Activated CD4-positive, alpha-beta T cell treated with anti-CD3 and anti-CD28 coated beads, Interleukin-2, amount 10 ng/mL, durations not matched to agents 7 days and 5 days (primary cell): ENCODE data around the gene ZNF224. TPM values are rescaled to one million over a fixed set of nuclear protein-coding genes. Genes with fewer than 3 reads are reported as not detected.
"Not testable (repeated sequence)": the region's sequence is repeated elsewhere in the genome, so short reads cannot be mapped to it uniquely, and the experiment has no call there.

Experiments
- CTCF ChIA-PET: fragments of 350-600 bp; sonication (Branson Sonifier 250); formaldehyde crosslinking; loops from one replicate; lab custom pipeline; 2021; ENCODE audit warnings: antibody characterized with exemption; lab: Charles Lee
- POLR2A ChIA-PET: fragments of 350-600 bp; sonication (Branson Sonifier 250); formaldehyde crosslinking; loops from one replicate; lab custom pipeline; 2021; ENCODE audit warnings: antibody characterized with exemption; lab: Charles Lee
- DNase-seq: peaks from one replicate; pipeline ENCODE4 v3.0.0-alpha.2; 2020
- H3K27ac Mint-ChIP-seq: one replicate; pipeline ENCODE4 v1.8.0; 2021; ENCODE audit warnings: mild to moderate bottlenecking, moderate library complexity, mixed read lengths
- H3K27me3 Mint-ChIP-seq: one replicate; pipeline ENCODE4 v1.8.0; 2021; ENCODE audit warnings: mixed read lengths
- H3K36me3 Mint-ChIP-seq: one replicate; pipeline ENCODE4 v1.8.0; 2021; ENCODE audit warnings: low read depth, mixed read lengths
- H3K4me1 Mint-ChIP-seq: one replicate; pipeline ENCODE4 v1.8.0; 2021; ENCODE audit warnings: mixed read lengths
- H3K4me3 Mint-ChIP-seq: one replicate; pipeline ENCODE4 v1.8.0; 2021; ENCODE audit warnings: mild to moderate bottlenecking, moderate library complexity, mixed read lengths
- H3K9me3 Mint-ChIP-seq: one replicate; pipeline ENCODE4 v1.8.0; 2021; ENCODE audit warnings: mixed read lengths
- total RNA-seq, 2 experiments: library from RNA; stranded (reverse); gene quantifications; one replicate each; pipeline ENCODE4 v1.2.3, GENCODE V29; 2021

Gene ZNF224
- total RNA-seq, 2 experiments from 2014 or later: 33.4 to 36.5 TPM

- no peak for DNase-seq
- H3K4me3 Mint-ChIP-seq: no peak overlapping the region
- H3K36me3 Mint-ChIP-seq: peaks cover 24% of the 10 kb centered on the region
- no peaks in the 10 kb centered on the region for H3K27me3 Mint-ChIP-seq
- ChIA-PET CTCF (no interaction called here), POLR2A (no interaction called here)
- no peak overlapping the region for H3K27ac Mint-ChIP-seq
- H3K9me3 Mint-ChIP-seq: peaks cover 18% of the 10 kb centered on the region
- H3K4me1 Mint-ChIP-seq: peaks cover 18% of the 10 kb centered on the region
Measured at GRCh38 chr19:44076325-44076724, 17.8 kb upstream of the ZNF224 start.

- H3K27ac Mint-ChIP-seq: no peak overlapping the region
- peaks cover 18% of the 10 kb centered on the region for H3K36me3 Mint-ChIP-seq
- H3K27me3 Mint-ChIP-seq: no peaks in the 10 kb centered on the region
- H3K9me3 Mint-ChIP-seq: peaks cover 6% of the 10 kb centered on the region
- CTCF ChIA-PET: no interaction called here
- POLR2A ChIA-PET: no interaction called here
- H3K4me3 Mint-ChIP-seq: no peak overlapping the region
- peaks cover 17% of the 10 kb centered on the region for H3K4me1 Mint-ChIP-seq
- no peak for DNase-seq
Measured at GRCh38 chr19:44092108-44092507, 2.1 kb upstream of the ZNF224 start.

DNA sequence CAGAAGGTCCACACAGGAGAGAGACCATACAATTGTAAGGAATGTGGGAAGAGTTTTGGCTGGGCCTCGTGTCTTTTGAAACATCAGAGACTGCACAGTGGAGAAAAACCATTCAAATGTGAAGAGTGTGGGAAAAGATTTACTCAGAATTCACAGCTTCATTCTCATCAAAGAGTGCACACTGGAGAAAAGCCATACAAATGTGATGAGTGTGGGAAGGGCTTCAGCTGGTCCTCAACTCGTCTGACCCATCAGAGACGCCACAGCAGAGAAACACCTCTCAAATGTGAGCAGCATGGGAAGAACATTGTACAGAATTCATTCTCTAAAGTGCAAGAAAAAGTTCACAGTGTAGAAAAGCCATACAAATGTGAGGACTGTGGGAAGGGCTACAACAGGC is 13.6 kb downstream of the ZNF224 start:
- DNase-seq: no peak
- Mint-ChIP-seq H3K36me3 (peaks cover 68% of the 10 kb centered on the region), H3K27me3 (no peaks in the 10 kb centered on the region), H3K4me3 (no peak overlapping the region), H3K27ac (no peak overlapping the region), H3K9me3 (peaks cover 64% of the 10 kb centered on the region), H3K4me1 (peaks cover 10% of the 10 kb centered on the region)
- CTCF ChIA-PET: interaction anchor here (2.4 kb wide), 1 partner anchor 13 kb away, joined by 5 read pairs; no protein-coding TSS in a partner anchor
- POLR2A ChIA-PET: no interaction called here

DNA sequence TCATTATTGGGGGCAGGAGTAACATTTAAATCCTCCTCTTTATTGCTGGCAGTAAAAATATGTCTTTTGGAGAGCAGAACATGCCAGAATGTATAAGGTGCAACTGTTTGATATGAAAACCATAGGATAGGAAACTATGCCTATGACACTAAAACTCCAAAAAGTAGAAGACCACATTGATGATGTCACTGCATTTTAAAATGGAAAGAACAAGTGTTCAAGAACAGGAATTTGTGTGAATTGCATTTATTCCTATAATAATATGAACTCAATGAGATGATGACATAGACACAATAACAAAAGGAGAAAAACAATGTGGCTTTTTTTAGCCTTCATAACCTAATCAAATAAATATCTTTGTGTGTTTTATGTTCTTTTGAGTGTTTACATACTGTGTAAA is 15.3 kb downstream of the ZNF224 start:
- H3K4me1 Mint-ChIP-seq: peaks cover 22% of the 10 kb centered on the region
- H3K27ac Mint-ChIP-seq: no peak overlapping the region
- ChIA-PET POLR2A (no interaction called here), CTCF (interaction anchor here (2.4 kb wide), 1 partner anchor 14 kb away, joined by 5 read pairs; no protein-coding TSS in a partner anchor)
- H3K4me3 Mint-ChIP-seq: no peak overlapping the region
- no peak for DNase-seq
- peaks cover 56% of the 10 kb centered on the region for H3K9me3 Mint-ChIP-seq
- H3K27me3 Mint-ChIP-seq: no peaks in the 10 kb centered on the region
- peaks cover 51% of the 10 kb centered on the region for H3K36me3 Mint-ChIP-seq

DNA sequence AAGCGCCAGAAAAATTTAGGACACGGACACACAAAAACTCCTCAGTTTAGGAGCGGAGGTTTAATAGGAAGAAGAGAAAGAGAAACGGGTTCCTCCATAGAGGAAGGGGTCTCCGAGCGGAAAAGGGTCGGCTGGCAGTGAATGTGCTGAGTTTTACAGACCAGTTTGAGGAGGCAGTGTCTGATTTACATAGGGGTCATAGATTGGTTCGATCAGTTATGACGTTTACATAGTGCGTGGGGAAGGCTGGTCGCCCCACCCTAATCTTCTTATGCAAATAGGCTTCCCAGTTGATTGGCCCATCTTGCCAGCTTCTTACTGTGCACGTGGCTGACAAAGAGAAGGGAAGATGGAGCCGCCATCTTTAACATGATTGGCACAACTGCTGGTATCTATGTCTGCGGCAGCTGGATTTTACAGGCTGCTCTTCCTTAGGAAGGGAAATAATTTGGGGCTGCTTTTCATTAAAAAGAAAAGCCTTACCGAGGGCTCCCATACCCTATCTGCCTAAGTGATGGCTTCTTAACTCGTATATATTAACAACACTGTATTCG is 17.8 kb downstream of the ZNF224 start:
- Mint-ChIP-seq H3K36me3 (peaks cover 37% of the 10 kb centered on the region), H3K9me3 (peaks cover 40% of the 10 kb centered on the region), H3K27ac (no peak overlapping the region), H3K4me1 (peaks cover 24% of the 10 kb centered on the region), H3K4me3 (peak overlapping the region; percentile 96), H3K27me3 (no peaks in the 10 kb centered on the region)
- no peak for DNase-seq
- CTCF ChIA-PET: no interaction called here
- POLR2A ChIA-PET: no interaction called here

DNA sequence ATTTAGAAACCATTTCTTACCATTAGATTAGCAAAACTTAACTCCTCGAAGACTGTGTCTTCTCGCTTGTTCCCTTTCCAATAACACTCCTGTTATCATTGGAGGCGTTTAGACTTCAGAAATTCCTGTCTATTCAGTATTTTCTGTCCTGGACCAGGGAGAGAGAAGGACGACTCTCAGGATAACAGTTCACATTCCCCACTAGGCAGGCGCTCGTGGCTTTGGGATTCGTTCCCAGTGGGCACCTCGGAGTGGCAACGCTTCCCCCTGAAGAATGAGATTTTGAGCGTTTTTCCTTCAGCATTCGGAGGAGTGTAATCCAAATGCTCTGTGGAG is 18.6 kb downstream of the ZNF224 start:
- peak overlapping the region; percentile 89 for H3K27ac Mint-ChIP-seq
- no peak for DNase-seq

DNA sequence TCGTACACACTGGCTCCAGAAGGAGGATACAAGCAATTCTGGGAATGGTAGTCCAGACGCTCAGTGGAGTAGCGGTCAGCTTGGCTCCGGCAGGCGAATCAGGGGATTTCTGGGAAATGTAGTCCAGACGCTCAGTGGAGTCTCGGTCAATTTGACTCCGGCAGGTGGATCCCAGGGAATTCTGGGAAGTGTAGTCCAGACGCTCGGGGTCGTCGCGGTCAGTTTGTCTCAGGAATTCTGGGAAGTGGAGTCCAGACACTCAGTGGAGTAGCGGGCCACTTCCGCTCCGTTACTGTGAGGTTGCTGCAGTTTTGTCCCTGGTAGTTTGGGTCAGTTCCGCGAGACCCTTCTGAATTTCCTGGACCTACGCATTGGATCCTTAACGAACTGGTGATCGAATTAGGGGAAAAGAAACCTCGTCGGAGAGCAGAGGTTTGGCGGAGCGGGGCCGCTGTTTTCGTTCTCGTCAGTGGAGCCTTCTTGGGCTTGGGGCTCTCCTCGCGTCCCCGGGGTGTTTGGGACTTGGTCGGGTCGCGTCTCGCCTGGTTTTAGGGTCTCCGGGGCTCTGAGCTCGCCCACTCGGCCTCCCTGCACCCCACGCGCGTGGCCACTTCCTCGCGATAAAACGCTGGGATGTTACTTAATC is 19.1 kb downstream of the ZNF224 start, which contains the start of gene ZNF225:
Gene ZNF225 (plus strand): TSS at position 262 of the 646 bp plus-strand sequence. CDS start 2,429 bp downstream, outside the sequence.
- Mint-ChIP-seq H3K4me3 (peak within 1 kb of the TSS; percentile 96), H3K27me3 (no peaks in the 10 kb centered on the region), H3K27ac (peak within 1 kb of the TSS; percentile 89), H3K36me3 (peaks cover 32% of the 10 kb centered on the region), H3K4me1 (peaks cover 24% of the 10 kb centered on the region), H3K9me3 (peaks cover 31% of the 10 kb centered on the region)
- POLR2A ChIA-PET: no interaction called here
- CTCF ChIA-PET: interaction anchor here (1.3 kb wide), 1 partner anchor 19 kb away, joined by 5 read pairs; the partner anchor contains the start of gene ZNF224
- peak; percentile 82 for DNase-seq

More for the DNA sequence above, 18.6 kb downstream of the ZNF224 start:
- Mint-ChIP-seq H3K27me3 (no peaks in the 10 kb centered on the region), H3K4me3 (peak overlapping the region; percentile 96), H3K36me3 (peaks cover 34% of the 10 kb centered on the region), H3K9me3 (peaks cover 36% of the 10 kb centered on the region), H3K4me1 (peaks cover 24% of the 10 kb centered on the region)
- CTCF ChIA-PET: no interaction called here
- POLR2A ChIA-PET: no interaction called here

- Mint-ChIP-seq H3K27me3 (no peaks in the 10 kb centered on the region), H3K27ac (peak overlapping the region; percentile 89), H3K36me3 (peaks cover 35% of the 10 kb centered on the region), H3K4me3 (peak overlapping the region; percentile 96), H3K4me1 (peaks cover 24% of the 10 kb centered on the region), H3K9me3 (peaks cover 27% of the 10 kb centered on the region)
- CTCF ChIA-PET: interaction anchor here (1.3 kb wide), 1 partner anchor 20 kb away, joined by 5 read pairs; the partner anchor contains the start of gene ZNF224
- POLR2A ChIA-PET: no interaction called here
- DNase-seq: no peak
Measured at GRCh38 chr19:44113784-44114390, 19.7 kb downstream of the ZNF224 start.

DNA sequence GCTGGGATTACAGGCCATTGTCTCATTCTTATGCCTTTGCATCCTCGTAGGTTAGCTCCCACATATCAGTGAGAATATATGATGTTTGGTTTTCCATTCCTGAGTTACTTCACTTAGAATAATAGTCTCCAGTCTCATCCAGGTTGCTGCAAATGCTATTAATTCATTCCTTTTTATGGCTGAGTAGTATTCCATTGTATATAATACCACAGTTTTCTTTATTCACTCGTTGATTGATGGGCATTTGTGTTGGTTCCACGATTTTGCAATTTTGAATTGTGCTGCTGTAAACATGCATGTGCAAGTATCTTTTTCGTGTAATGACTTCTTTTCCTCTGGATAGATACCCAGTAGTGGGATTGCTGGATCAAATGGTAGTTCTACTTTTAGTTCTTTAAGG is 27.0 kb downstream of the ZNF224 start:
- Mint-ChIP-seq H3K36me3 (peaks cover 87% of the 10 kb centered on the region), H3K9me3 (peaks cover 49% of the 10 kb centered on the region)
- POLR2A ChIA-PET, H3K27ac Mint-ChIP-seq, H3K4me3 Mint-ChIP-seq, CTCF ChIA-PET, DNase-seq, H3K4me1 Mint-ChIP-seq, H3K27me3 Mint-ChIP-seq: not testable (repeated sequence)

DNA sequence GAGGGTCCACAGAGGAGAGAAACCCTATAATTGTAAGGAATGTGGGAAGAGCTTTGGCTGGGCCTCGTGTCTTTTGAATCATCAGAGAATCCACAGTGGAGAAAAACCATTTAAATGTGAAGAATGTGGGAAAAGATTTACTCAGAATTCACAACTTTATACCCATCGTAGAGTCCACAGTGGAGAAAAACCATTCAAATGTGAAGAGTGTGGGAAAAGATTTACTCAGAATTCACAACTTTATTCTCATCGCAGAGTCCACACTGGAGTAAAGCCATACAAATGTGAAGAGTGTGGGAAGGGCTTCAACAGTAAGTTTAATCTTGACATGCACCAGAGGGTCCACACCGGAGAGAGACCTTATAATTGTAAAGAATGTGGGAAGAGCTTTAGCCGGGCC is 37.8 kb downstream of the ZNF224 start:
- H3K27ac Mint-ChIP-seq: no peak overlapping the region
- peaks cover 35% of the 10 kb centered on the region for H3K36me3 Mint-ChIP-seq
- no peaks in the 10 kb centered on the region for H3K4me1 Mint-ChIP-seq
- DNase-seq: no peak
- no peaks in the 10 kb centered on the region for H3K27me3 Mint-ChIP-seq
- H3K4me3 Mint-ChIP-seq: no peak overlapping the region
- ChIA-PET POLR2A (no interaction called here), CTCF (interaction anchor here (0.7 kb wide), 1 partner anchor 231 kb away, joined by 3 read pairs; no protein-coding TSS in a partner anchor)
- peaks cover 43% of the 10 kb centered on the region for H3K9me3 Mint-ChIP-seq

DNA sequence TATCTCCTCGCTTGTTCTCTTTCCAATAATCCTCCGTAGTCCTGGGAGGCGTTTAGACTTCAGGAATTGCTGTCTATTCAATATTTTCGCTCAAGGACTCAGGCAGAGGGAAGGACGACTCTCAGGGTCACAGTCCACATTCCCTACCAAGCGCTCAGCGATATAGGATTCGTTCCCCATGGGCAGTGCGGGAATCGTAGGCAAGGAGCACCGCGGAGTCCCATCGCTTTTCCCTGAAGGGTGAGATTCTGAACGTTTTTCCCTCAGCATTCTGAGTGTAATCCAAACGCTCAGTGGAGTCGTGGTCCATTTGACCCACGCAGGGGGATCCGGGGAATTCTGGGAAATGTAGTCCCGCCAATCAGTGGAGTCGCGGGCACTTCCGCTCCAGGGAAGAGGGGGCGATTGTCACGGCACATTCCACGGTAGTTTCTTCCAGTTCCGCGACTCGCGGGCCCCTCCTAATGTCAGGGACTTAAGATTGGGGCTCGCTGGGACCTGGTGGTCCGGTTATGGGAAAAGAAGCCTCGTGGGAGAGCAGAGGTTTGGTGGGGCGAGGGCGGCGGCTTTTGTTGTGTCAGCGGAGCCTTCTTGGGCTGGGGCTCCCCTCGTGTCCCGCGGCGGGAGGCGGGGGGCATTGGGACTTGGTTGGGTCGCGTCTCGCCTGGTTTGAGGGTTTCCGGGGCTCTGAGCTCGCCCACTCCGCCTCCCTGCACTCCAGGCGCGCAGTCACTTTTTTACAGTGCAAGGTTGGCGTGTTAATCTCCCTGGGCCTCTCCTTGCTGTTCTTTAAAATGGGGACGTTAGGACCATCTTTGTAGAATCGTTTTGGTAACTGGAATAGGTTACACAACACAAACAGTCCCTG is 47.3 kb downstream of the ZNF224 start, which contains the start of gene ZNF234:
Gene ZNF234 (plus strand): TSS at position 364 of the 868 bp plus-strand sequence. CDS start 3,079 bp downstream, outside the sequence.
- peak within 1 kb of the TSS; percentile 86 for H3K4me3 Mint-ChIP-seq
- H3K4me1 Mint-ChIP-seq: peaks cover 19% of the 10 kb centered on the region
- peaks cover 34% of the 10 kb centered on the region for H3K36me3 Mint-ChIP-seq
- peak within 1 kb of the TSS; percentile 91 for H3K27ac Mint-ChIP-seq
- DNase-seq: peak; percentile 77
- H3K9me3 Mint-ChIP-seq: peaks cover 10% of the 10 kb centered on the region
- ChIA-PET CTCF (no interaction called here), POLR2A (no interaction called here)
- H3K27me3 Mint-ChIP-seq: no peaks in the 10 kb centered on the region

- peak overlapping the region; percentile 91 for H3K27ac Mint-ChIP-seq
- POLR2A ChIA-PET: interaction anchor here (0.6 kb wide), 1 partner anchor 476 kb away, joined by 3 read pairs; no protein-coding TSS in a partner anchor
- peaks cover 10% of the 10 kb centered on the region for H3K9me3 Mint-ChIP-seq
- H3K4me3 Mint-ChIP-seq: peak overlapping the region; percentile 86
- no peaks in the 10 kb centered on the region for H3K27me3 Mint-ChIP-seq
- CTCF ChIA-PET: no interaction called here
- no peak for DNase-seq
- peaks cover 34% of the 10 kb centered on the region for H3K36me3 Mint-ChIP-seq
- peaks cover 19% of the 10 kb centered on the region for H3K4me1 Mint-ChIP-seq
Measured at GRCh38 chr19:44142059-44142433, 47.9 kb downstream of the ZNF224 start.
